GM12878 (cell line): ENCODE results near the gene ACACA. TPM values are rescaled to one million over a fixed set of nuclear protein-coding genes. Genes with fewer than 3 reads are reported as not detected.

Experiments
- ATAC-seq: fragments of 200-7000 bp; cut with Tn5 transposase; 3 replicates; pipeline ENCODE4 v1.9.1; 2020; ENCODE audit warnings: mild to moderate bottlenecking, moderate library complexity
- BruUV-seq: library from RNA; stranded (reverse); fragments of 400-500 nt; replicated peaks from 2 replicates; lab custom pipeline; 2021; lab: Mats Ljungman, UMichigan
- CTCF ChIA-PET: fragments of 300-600 bp; sonication (Branson Sonifier 250); formaldehyde crosslinking; extraction: SDS; loops from one replicate; lab custom pipeline; 2021; ENCODE audit warnings: inconsistent platforms; lab: Yijun Ruan, JAX
- POLR2A ChIA-PET: fragments of 350-600 bp; formaldehyde crosslinking; extraction: SDS; loops from one replicate; lab custom pipeline; 2021; ENCODE audit warnings: inconsistent platforms; lab: Charles Lee
- RAD21 ChIA-PET: fragments of 300-600 bp; sonication (Branson Sonifier 250); formaldehyde crosslinking; loops from one replicate; lab custom pipeline; 2023; ENCODE audit warnings: antibody characterized with exemption; ENCODE audit not compliant: unreplicated experiment; lab: Charles Lee
- SMC1A ChIA-PET: fragments of 300-600 bp; sonication (Branson Sonifier 250); formaldehyde crosslinking; loops from one replicate; lab custom pipeline; 2023; ENCODE audit not compliant: unreplicated experiment, uncharacterized antibody; lab: Charles Lee
- DNase-seq: peaks from one replicate; pipeline ENCODE4 v3.0.0-alpha.2; 2011; ENCODE audit warnings: low read depth, low spot score
- FAIRE-seq: peaks from 3 replicates; lab custom pipeline; 2011; peaks lifted over from hg19 to GRCh38; lab: Jason Lieb, UNC
- H2AFZ ChIP-seq: 2 replicates; pipeline ENCODE4 v1.6.0; 2011; ENCODE audit warnings: low read depth, low read length, control low read depth; ENCODE audit not compliant: control insufficient read depth
- H3K27ac ChIP-seq: 2 replicates; pipeline ENCODE4 v1.5.1; 2011; ENCODE audit warnings: control low read depth; ENCODE audit not compliant: control insufficient read depth, insufficient read depth
- H3K27me3 ChIP-seq, 2 experiments: replicated peaks in 1 of 2; 2 replicates each; pipeline versions ENCODE4 v1.6.0 to v1.6.1; 2011; ENCODE audit warnings: low read length in 1 of 2; ENCODE audit not compliant: control insufficient read depth in 2 of 2, insufficient read depth in 2 of 2
- H3K36me3 ChIP-seq, 2 experiments: 2 replicates each; pipeline ENCODE4 v1.5.1; 2011; ENCODE audit warnings: low read length in 1 of 2; ENCODE audit not compliant: control insufficient read depth in 2 of 2, insufficient read depth in 2 of 2
- H3K4me1 ChIP-seq: 2 replicates; pipeline ENCODE4 v1.6.1; 2011; ENCODE audit warnings: mild to moderate bottlenecking, low read length, moderate library complexity, mixed read lengths; ENCODE audit not compliant: control insufficient read depth, insufficient read depth
- H3K4me2 ChIP-seq: 2 replicates; pipeline ENCODE4 v1.6.0; 2011; ENCODE audit warnings: control low read depth; ENCODE audit not compliant: control insufficient read depth, insufficient read depth
- H3K4me3 ChIP-seq: fragments of 200-600 bp; sonication (generic); 2 replicates; pipeline ENCODE4 v1.5.1; 2016
- H3K79me2 ChIP-seq: 2 replicates; pipeline ENCODE4 v1.6.0; 2011; ENCODE audit warnings: low read length; ENCODE audit not compliant: control insufficient read depth, insufficient read depth
- H3K9ac ChIP-seq: 2 replicates; pipeline ENCODE4 v1.8.0; 2011; ENCODE audit warnings: low read length, control low read depth, mixed read lengths; ENCODE audit not compliant: control insufficient read depth, insufficient read depth
- H3K9me3 ChIP-seq: replicated peaks from 3 replicates; pipeline ENCODE4 v1.5.1; 2011; ENCODE audit warnings: mild to moderate bottlenecking, low read length; ENCODE audit not compliant: control insufficient read depth, insufficient read depth
- H4K20me1 ChIP-seq: 2 replicates; pipeline ENCODE4 v1.6.0; 2011; ENCODE audit not compliant: control insufficient read depth, insufficient read depth
- ATF7 ChIP-seq: fragments of 450-650 bp; IDR thresholded peaks from 2 replicates; pipeline ENCODE4 v1.6.1; 2016; ENCODE audit warnings: low read depth, mild to moderate bottlenecking
- CREB1 ChIP-seq: IDR thresholded peaks from 2 replicates; pipeline ENCODE4 v1.6.1; 2012; ENCODE audit warnings: low read depth, mild to moderate bottlenecking, inconsistent platforms
- ETV6 ChIP-seq, 2 experiments: fragments of 450-650 bp in 1 of 2; IDR thresholded peaks in 1 of 2; conservative IDR thresholded peaks in 1 of 2; 2 replicates each; pipeline ENCODE4 v1.6.1; 2014; ENCODE audit warnings: antibody characterized with exemption in 1 of 2, borderline replicate concordance in 1 of 2, low read depth in 1 of 2, mild to moderate bottlenecking in 1 of 2, moderate library complexity in 1 of 2
- HDAC2 ChIP-seq: fragments of 200-600 bp; sonication (generic); IDR thresholded peaks from 2 replicates; pipeline ENCODE4 v1.6.1; 2017
- NRF1 ChIP-seq: conservative IDR thresholded peaks from 2 replicates; pipeline ENCODE4 v1.6.1; 2011; ENCODE audit warnings: mild to moderate bottlenecking, low read depth, low read length, improper control_type of control experiment
- RB1 ChIP-seq: fragments of 450-650 bp; formaldehyde crosslinking; IDR thresholded peaks from 2 replicates; pipeline ENCODE4 v1.6.1; 2017; ENCODE audit warnings: mild to moderate bottlenecking, borderline replicate concordance
- USF1 ChIP-seq: IDR thresholded peaks from 2 replicates; pipeline ENCODE4 v1.6.1; 2011; ENCODE audit warnings: borderline replicate concordance, low read depth, mild to moderate bottlenecking, moderate library complexity, mixed read lengths, low read length; ENCODE audit not compliant: insufficient read depth; ENCODE audit errors: extremely low read length
- ZNF622 ChIP-seq: fragments of 450-650 bp; IDR thresholded peaks from 2 replicates; pipeline ENCODE4 v1.6.1; 2017; ENCODE audit warnings: mild to moderate bottlenecking, inconsistent platforms
- WGBS: methylation state at CpG from one replicate; pipeline ENCODE4 v1.1.6; 2016; ENCODE audit warnings: low lambda C conversion rate; ENCODE audit not compliant: insufficient replicate concordance, insufficient coverage; ENCODE audit errors: missing lambda C conversion rate; 5-methylcytosine and 5-hydroxymethylcytosine counted together
- in situ Hi-C: fragments of 300-500 bp; cut with MboI; formaldehyde crosslinking; loops from 9 replicates; pipeline ENCODE4 v1.14.3; 2018; ENCODE audit warnings: mixed read lengths
- intact Hi-C: fragments of 100-400 bp; cut with micrococcal nuclease; formaldehyde crosslinking; loops from one replicate; pipeline ENCODE4 v1.14.2; 2022; ENCODE audit not compliant: unreplicated experiment
- polyA plus RNA-seq, 11 experiments: library from polyadenylated mRNA; depleted of rRNA in 4 of 11; unstranded in 6 of 11; stranded (reverse) in 5 of 11; fragments of >200 nt; fragmentation: Nextera tagmentation in 4 of 11; fragmentation: Illumina TruSeq in 1 of 11; extraction: Ambion mirVana in 4 of 11; extraction: Trizol in 1 of 11; gene quantifications; 1 replicate in 1 of 11; 2 replicates in 10 of 11; pipeline versions ENCODE4 v1.2.1 to v1.2.3, GENCODE V29; 2011 to 2016; ENCODE audit warnings: inconsistent platforms in 2 of 11, missing spikeins in 2 of 11, low read depth in 1 of 11
- total RNA-seq, 4 experiments: library from RNA; depleted of rRNA in 3 of 4; stranded (reverse); fragments of >200 nt in 3 of 4; fragmentation: Illumina TruSeq in 1 of 4; extraction: Trizol in 1 of 4; gene quantifications; 2 replicates each; pipeline versions ENCODE4 v1.2.1 to v1.2.3, GENCODE V29; 2013 to 2021
- TF ChIP-seq, protein P1 (sequence below): IDR thresholded peaks from 2 replicates; pipeline ENCODE4 v1.6.1; 2012; ENCODE audit warnings: low read length, inconsistent platforms
- TF ChIP-seq, protein P2 (sequence below): fragments of 450-650 bp; IDR thresholded peaks from 2 replicates; pipeline ENCODE4 v1.6.1; 2016; ENCODE audit warnings: mild to moderate bottlenecking, moderate library complexity, borderline replicate concordance

ACACA gene
- total and polyA plus RNA-seq, 10 of the 15 experiments (the other 5 are each of a cell fraction or from before 2014, with no cell fraction given) = 12.9 to 74.2 (median 32.0) TPM

GRCh38 chr17:37286430-37286829 is 120.2 kb downstream of the ACACA start:
- H3K79me2 ChIP-seq = no peaks in the 10 kb centered on the region; the same call in 1 of the 2 replicates
- SMC1A ChIA-PET = interaction anchor here (1.7 to 1.8 kb wide), 2 partner anchors 10 to 13 kb away, joined by 5 to 7 read pairs; no protein-coding TSS in a partner anchor
- in situ Hi-C loops (no loop called here), intact Hi-C loops (no loop called here)
- 87% methylated on average over 1 of the region's 1 CpG for WGBS
- no peak overlapping the region for H2AFZ ChIP-seq
- no peaks in the 10 kb centered on the region for H3K9me3 ChIP-seq
- H3K27ac ChIP-seq = no peak overlapping the region
- H3K4me1 ChIP-seq = peaks cover 5% of the 10 kb centered on the region; the same call in 1 of the 2 replicates
- RAD21 ChIA-PET = no interaction called here
- DNase-seq (no peak), FAIRE-seq (no peak), ATAC-seq (no peak)
- H3K36me3 ChIP-seq = peaks cover 3 to 9% of the 10 kb centered on the region in 2 experiments
- H3K27me3 ChIP-seq = no peaks in the 10 kb centered on the region
- CTCF ChIA-PET = interaction anchor here (0.7 to 1.4 kb wide), 4 partner anchors 10 to 47 kb away, joined by 3 read pairs; no protein-coding TSS in a partner anchor
- no peak for TF ChIP-seq USF1
- TF ChIP-seq, protein P1, sequence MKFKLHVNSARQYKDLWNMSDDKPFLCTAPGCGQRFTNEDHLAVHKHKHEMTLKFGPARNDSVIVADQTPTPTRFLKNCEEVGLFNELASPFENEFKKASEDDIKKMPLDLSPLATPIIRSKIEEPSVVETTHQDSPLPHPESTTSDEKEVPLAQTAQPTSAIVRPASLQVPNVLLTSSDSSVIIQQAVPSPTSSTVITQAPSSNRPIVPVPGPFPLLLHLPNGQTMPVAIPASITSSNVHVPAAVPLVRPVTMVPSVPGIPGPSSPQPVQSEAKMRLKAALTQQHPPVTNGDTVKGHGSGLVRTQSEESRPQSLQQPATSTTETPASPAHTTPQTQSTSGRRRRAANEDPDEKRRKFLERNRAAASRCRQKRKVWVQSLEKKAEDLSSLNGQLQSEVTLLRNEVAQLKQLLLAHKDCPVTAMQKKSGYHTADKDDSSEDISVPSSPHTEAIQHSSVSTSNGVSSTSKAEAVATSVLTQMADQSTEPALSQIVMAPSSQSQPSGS = no peak
- no TSS peak for BruUV-seq
- no peak overlapping the region for H3K4me3 ChIP-seq
- no peak overlapping the region for H3K9ac ChIP-seq
- no peaks in the 10 kb centered on the region for H4K20me1 ChIP-seq
- no peak overlapping the region for H3K4me2 ChIP-seq
- POLR2A ChIA-PET = interaction anchor here (0.5 kb wide), 1 partner anchor 38 kb away, joined by 4 read pairs; no protein-coding TSS in a partner anchor

DNA sequence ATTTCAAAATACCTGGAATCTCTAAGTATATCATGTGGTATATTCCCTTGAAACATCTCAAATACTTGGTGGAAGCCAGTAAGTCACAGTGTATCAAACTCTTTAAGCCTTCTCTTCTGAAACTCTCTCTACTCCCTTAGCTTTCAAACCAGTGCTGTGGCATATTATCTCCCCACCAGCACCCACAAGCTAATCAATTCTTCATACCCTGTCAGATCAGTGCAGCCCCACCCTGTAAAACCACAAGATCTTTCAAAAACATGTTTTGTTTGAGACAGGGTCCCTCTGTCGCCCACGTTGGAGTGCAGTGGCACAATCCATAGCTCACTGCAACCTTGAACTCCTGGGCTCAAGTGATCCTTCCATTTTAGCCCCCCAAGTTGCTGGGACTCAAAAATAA is 122.4 kb downstream of the ACACA start:
- CTCF ChIA-PET = interaction anchor here (1.4 kb wide), 1 partner anchor 8 kb away, joined by 3 read pairs; no protein-coding TSS in a partner anchor
- no peaks in the 10 kb centered on the region for H3K79me2 ChIP-seq
- no peaks in the 10 kb centered on the region for H3K4me1 ChIP-seq
- no peak for DNase-seq
- H2AFZ ChIP-seq = no peak overlapping the region
- ATAC-seq = no peak
- intact Hi-C loops (no loop called here), in situ Hi-C loops (no loop called here)
- no peak for FAIRE-seq
- no TSS peak for BruUV-seq
- H4K20me1 ChIP-seq = no peaks in the 10 kb centered on the region
- POLR2A ChIA-PET = interaction anchor here (0.6 kb wide), 1 partner anchor 326 kb away, joined by 4 read pairs; no protein-coding TSS in a partner anchor
- WGBS = 100% methylated on average over 2 of the region's 2 CpGs
- no peak overlapping the region for H3K27ac ChIP-seq
- no peak overlapping the region for H3K9ac ChIP-seq
- SMC1A ChIA-PET = interaction anchor here (1.0 kb wide), 1 partner anchor 15 kb away, joined by 3 read pairs; no protein-coding TSS in a partner anchor
- no peaks in the 10 kb centered on the region for H3K27me3 ChIP-seq
- H3K9me3 ChIP-seq = no peaks in the 10 kb centered on the region
- peaks cover 3 to 9% of the 10 kb centered on the region in 2 experiments for H3K36me3 ChIP-seq
- no peak overlapping the region for H3K4me2 ChIP-seq
- H3K4me3 ChIP-seq = no peak overlapping the region
- RAD21 ChIA-PET = no interaction called here
- no peak for TF ChIP-seq CREB1
- TF ChIP-seq ATF7 = no peak
- TF ChIP-seq ETV6 (conservative IDR thresholded peaks at IDR 0.05 in 1 of 2, IDR thresholded peaks at IDR 0.05 in 1 of 2; ENCODE audit: borderline replicate concordance in 1 of 2, low read depth in 1 of 2) = no peak
- no peak for TF ChIP-seq NRF1
- no peak for TF ChIP-seq HDAC2
- TF ChIP-seq RB1 = no peak
- TF ChIP-seq, protein P2, sequence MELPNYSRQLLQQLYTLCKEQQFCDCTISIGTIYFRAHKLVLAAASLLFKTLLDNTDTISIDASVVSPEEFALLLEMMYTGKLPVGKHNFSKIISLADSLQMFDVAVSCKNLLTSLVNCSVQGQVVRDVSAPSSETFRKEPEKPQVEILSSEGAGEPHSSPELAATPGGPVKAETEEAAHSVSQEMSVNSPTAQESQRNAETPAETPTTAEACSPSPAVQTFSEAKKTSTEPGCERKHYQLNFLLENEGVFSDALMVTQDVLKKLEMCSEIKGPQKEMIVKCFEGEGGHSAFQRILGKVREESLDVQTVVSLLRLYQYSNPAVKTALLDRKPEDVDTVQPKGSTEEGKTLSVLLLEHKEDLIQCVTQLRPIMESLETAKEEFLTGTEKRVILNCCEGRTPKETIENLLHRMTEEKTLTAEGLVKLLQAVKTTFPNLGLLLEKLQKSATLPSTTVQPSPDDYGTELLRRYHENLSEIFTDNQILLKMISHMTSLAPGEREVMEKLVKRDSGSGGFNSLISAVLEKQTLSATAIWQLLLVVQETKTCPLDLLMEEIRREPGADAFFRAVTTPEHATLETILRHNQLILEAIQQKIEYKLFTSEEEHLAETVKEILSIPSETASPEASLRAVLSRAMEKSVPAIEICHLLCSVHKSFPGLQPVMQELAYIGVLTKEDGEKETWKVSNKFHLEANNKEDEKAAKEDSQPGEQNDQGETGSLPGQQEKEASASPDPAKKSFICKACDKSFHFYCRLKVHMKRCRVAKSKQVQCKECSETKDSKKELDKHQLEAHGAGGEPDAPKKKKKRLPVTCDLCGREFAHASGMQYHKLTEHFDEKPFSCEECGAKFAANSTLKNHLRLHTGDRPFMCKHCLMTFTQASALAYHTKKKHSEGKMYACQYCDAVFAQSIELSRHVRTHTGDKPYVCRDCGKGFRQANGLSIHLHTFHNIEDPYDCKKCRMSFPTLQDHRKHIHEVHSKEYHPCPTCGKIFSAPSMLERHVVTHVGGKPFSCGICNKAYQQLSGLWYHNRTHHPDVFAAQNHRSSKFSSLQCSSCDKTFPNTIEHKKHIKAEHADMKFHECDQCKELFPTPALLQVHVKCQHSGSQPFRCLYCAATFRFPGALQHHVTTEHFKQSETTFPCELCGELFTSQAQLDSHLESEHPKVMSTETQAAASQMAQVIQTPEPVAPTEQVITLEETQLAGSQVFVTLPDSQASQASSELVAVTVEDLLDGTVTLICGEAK = no peak
- no peak for TF ChIP-seq ZNF622
